Measurements from ENCODE around the gene LSAMP. TPM values are rescaled to one million over a fixed set of nuclear protein-coding genes. Genes with fewer than 3 reads are reported as not detected.

The LSAMP gene
- total and polyA plus RNA-seq, 2 experiments from 2014 or later, result 2.0 to 2.9 TPM

DNA sequence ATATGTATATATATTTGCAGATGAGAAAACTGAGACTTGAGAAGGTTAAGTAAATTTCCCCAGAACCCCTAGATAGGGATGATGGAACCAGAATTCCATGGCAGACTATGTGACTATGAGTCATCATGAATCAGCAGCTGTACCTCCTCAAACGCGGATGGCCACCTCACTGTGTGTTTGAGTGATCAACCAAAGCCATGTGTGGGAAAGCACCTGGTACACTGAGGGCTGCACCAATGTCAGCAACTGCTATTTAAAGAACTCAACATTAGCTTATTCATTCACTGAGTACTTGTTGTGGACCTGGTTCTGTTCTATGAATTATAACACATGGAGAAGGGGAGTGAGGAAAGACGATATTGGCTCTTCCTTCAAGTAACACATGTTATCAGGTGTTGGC lies 445.0 kb downstream of the LSAMP start:
- Mint-ChIP-seq H3K27me3 (ENCODE audit: insufficient read depth, low read depth, poor library complexity) (no peaks in the 10 kb centered on the region), H3K4me3 (no peak overlapping the region), H3K27ac (no peak overlapping the region), H3K4me1 (peaks cover 9% of the 10 kb centered on the region), H3K36me3 (ENCODE audit: low read depth) (no peaks in the 10 kb centered on the region), H3K9me3 (no peaks in the 10 kb centered on the region)
- no peaks in the 10 kb centered on the region for H3K79me2 ChIP-seq (replicated peaks; ENCODE audit: insufficient read depth)
- no peaks in the 10 kb centered on the region for H3K9me2 ChIP-seq (ENCODE audit: insufficient read depth)
- no peaks in the 10 kb centered on the region for H3K36me3 ChIP-seq (ENCODE audit: insufficient read depth)
- H3K27me3 ChIP-seq (ENCODE audit: insufficient read depth), result no peaks in the 10 kb centered on the region
- ATAC-seq (no peak), DNase-seq (ENCODE audit: low spot score) (no peak)
- H3K4me3 ChIP-seq, result no peak overlapping the region
- H3K4me1 ChIP-seq (ENCODE audit: insufficient read depth), result peaks cover 9% of the 10 kb centered on the region
- TF ChIP-seq NANOG (IDR thresholded peaks at IDR 0.05; ENCODE audit: borderline replicate concordance) (no peak), POLR2AphosphoS5 (IDR thresholded peaks at IDR 0.05; ENCODE audit: low read depth) (no peak), STAT1 (IDR thresholded peaks at IDR 0.05; ENCODE audit: unreplicated experiment) (no peak), EZH2 (IDR thresholded peaks at IDR 0.05; ENCODE audit: low read depth, unreplicated experiment) (no peak), ZNF331 (CRISPR knock-in tag; IDR thresholded peaks at IDR 0.05; ENCODE audit: low read depth) (no peak), JUNB (IDR thresholded peaks at IDR 0.05; ENCODE audit: unreplicated experiment) (no peak), REST (IDR thresholded peaks at IDR 0.05; ENCODE audit: unreplicated experiment) (no peak)
- TF ChIP-seq, protein P1, sequence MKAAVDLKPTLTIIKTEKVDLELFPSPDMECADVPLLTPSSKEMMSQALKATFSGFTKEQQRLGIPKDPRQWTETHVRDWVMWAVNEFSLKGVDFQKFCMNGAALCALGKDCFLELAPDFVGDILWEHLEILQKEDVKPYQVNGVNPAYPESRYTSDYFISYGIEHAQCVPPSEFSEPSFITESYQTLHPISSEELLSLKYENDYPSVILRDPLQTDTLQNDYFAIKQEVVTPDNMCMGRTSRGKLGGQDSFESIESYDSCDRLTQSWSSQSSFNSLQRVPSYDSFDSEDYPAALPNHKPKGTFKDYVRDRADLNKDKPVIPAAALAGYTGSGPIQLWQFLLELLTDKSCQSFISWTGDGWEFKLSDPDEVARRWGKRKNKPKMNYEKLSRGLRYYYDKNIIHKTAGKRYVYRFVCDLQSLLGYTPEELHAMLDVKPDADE (IDR thresholded peaks at IDR 0.05), result no peak
- TF ChIP-seq, protein P2, sequence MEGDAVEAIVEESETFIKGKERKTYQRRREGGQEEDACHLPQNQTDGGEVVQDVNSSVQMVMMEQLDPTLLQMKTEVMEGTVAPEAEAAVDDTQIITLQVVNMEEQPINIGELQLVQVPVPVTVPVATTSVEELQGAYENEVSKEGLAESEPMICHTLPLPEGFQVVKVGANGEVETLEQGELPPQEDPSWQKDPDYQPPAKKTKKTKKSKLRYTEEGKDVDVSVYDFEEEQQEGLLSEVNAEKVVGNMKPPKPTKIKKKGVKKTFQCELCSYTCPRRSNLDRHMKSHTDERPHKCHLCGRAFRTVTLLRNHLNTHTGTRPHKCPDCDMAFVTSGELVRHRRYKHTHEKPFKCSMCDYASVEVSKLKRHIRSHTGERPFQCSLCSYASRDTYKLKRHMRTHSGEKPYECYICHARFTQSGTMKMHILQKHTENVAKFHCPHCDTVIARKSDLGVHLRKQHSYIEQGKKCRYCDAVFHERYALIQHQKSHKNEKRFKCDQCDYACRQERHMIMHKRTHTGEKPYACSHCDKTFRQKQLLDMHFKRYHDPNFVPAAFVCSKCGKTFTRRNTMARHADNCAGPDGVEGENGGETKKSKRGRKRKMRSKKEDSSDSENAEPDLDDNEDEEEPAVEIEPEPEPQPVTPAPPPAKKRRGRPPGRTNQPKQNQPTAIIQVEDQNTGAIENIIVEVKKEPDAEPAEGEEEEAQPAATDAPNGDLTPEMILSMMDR (conservative IDR thresholded peaks at IDR 0.05; ENCODE audit: low read depth in 2 of 2), result no peak
- no peak overlapping the region for H3K27ac ChIP-seq (ENCODE audit: low read depth)
- no peaks in the 10 kb centered on the region for H4K20me1 ChIP-seq (replicated peaks; ENCODE audit: insufficient read depth)
- H2AFZ ChIP-seq, result no peak overlapping the region
- H3F3A ChIP-seq (replicated peaks; ENCODE audit: low read depth), result no peaks in the 10 kb centered on the region
- no peak overlapping the region for H3K4me2 ChIP-seq

DNA sequence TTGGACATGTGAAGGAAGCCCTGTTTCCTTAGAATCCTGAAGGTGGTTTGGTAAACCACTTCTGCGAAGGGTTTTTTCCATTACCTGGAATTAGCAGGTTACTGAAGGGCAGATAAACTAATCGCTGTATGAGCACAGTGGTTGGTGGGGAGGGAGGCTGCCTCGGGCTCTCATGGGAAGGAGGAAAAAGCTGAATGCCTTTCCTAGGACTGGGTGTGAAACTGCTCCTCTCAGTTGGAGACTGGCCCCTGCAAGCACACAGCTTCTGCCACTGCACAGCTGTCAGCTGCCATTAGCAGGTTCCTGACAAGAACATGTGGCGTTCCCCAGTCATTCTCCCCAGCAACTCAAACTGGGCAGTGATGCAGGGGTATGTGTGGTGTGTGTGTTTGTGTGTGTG lies 445.7 kb downstream of the LSAMP start:
- no peaks in the 10 kb centered on the region for H3K9me2 ChIP-seq (ENCODE audit: insufficient read depth)
- Mint-ChIP-seq H3K4me3 (no peak overlapping the region), H3K27ac (no peak overlapping the region), H3K27me3 (ENCODE audit: insufficient read depth, low read depth, poor library complexity) (no peaks in the 10 kb centered on the region), H3K36me3 (ENCODE audit: low read depth) (no peaks in the 10 kb centered on the region), H3K4me1 (peaks cover 9% of the 10 kb centered on the region), H3K9me3 (no peaks in the 10 kb centered on the region)
- H3F3A ChIP-seq (replicated peaks; ENCODE audit: low read depth), result no peaks in the 10 kb centered on the region
- no peak overlapping the region for H3K27ac ChIP-seq (ENCODE audit: low read depth)
- ATAC-seq (peak; percentile 55), DNase-seq (ENCODE audit: low spot score) (no peak)
- H2AFZ ChIP-seq, result peak overlapping the region; percentile 6; the same call in 1 of the 2 replicates
- H3K79me2 ChIP-seq (replicated peaks; ENCODE audit: insufficient read depth), result no peaks in the 10 kb centered on the region
- H3K4me2 ChIP-seq, result no peak overlapping the region
- no peaks in the 10 kb centered on the region for H3K36me3 ChIP-seq (ENCODE audit: insufficient read depth)
- H4K20me1 ChIP-seq (replicated peaks; ENCODE audit: insufficient read depth), result no peaks in the 10 kb centered on the region
- no peaks in the 10 kb centered on the region for H3K27me3 ChIP-seq (ENCODE audit: insufficient read depth)
- no peak overlapping the region for H3K4me3 ChIP-seq
- peaks cover 9% of the 10 kb centered on the region for H3K4me1 ChIP-seq (ENCODE audit: insufficient read depth)
- TF ChIP-seq EZH2 (IDR thresholded peaks at IDR 0.05; ENCODE audit: low read depth, unreplicated experiment), result no peak
- TF ChIP-seq, protein P2 (conservative IDR thresholded peaks at IDR 0.05; ENCODE audit: low read depth in 2 of 2), result no peak
- TF ChIP-seq, protein P1 (IDR thresholded peaks at IDR 0.05), result no peak
- no peak for TF ChIP-seq ZNF331 (CRISPR knock-in tag; IDR thresholded peaks at IDR 0.05; ENCODE audit: low read depth)
- no peak for TF ChIP-seq JUNB (IDR thresholded peaks at IDR 0.05; ENCODE audit: unreplicated experiment)
- no peak for TF ChIP-seq CREB1 (CRISPR knock-in tag; IDR thresholded peaks at IDR 0.05; ENCODE audit: low read depth)
- no peak for TF ChIP-seq STAT1 (IDR thresholded peaks at IDR 0.05; ENCODE audit: unreplicated experiment)
- TF ChIP-seq POLR2AphosphoS5 (IDR thresholded peaks at IDR 0.05; ENCODE audit: low read depth), result no peak
